SU-DHL-6 (cell line): ENCODE measurements around the gene SLC44A3.

Experiments
- CTCF ChIP-seq: fragments of 200-600 bp; sonication (generic); IDR thresholded peaks from one replicate; pipeline ENCODE4 v1.5.1; 2017; ENCODE audit warnings: antibody characterized with exemption, mild to moderate bottlenecking, low read length, moderate library complexity; ENCODE audit not compliant: insufficient read depth, poor library complexity, severe bottlenecking
- EZH2phosphoT487 ChIP-seq: fragments of 200-600 bp; sonication (generic), shearing (Covaris generic); conservative IDR thresholded peaks from 2 replicates; pipeline ENCODE4 v1.6.1; 2018; ENCODE audit warnings: mild to moderate bottlenecking, antibody characterized with exemption, low read length, moderate library complexity, mixed read lengths

GRCh38 chr1:94856868-94857267, 36.7 kb downstream of the SLC44A3 start:
- TF ChIP-seq CTCF: no peak
- no peak for TF ChIP-seq EZH2phosphoT487
